Measurements from ENCODE around the gene CRYBB1.
A peak's percentile ranks its signal among the peaks of the same experiment; 100 is the strongest.

CRYBB1 gene

DNA sequence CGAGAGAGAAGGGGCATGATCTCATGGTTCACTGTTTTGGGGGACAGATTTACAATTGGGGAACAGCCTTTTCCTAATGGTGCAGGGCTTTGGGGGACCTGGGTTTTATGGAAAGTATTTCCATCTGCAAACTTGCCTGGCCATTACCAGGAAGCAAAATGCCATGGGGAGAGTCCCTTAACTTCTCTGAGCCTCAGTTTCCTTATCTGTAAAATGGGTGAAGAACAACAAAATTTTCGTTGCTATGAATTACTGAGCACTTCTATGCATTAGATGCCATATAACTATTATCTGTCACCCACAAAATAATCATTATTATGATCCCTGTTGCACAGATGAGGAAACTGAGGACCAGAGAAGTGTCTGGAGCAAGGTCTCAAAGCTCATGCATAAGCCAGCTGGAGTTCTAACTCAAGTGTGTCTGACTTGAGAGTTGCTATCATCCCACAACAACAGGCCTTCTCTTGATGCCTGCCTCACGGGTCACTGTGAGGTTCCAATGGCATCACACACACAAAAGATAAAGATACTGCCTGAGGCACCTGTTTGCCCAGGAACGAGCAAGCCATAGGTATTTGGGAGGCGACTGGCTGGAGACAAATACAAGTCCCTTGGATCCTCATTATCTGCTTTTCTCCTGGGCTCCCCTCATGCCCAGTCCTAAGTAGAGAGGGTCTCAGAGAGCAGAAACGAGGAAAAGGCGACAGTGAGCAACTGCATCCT is 43.7 kb downstream of the CRYBB1 start:
- no peak for DNase-seq

DNA sequence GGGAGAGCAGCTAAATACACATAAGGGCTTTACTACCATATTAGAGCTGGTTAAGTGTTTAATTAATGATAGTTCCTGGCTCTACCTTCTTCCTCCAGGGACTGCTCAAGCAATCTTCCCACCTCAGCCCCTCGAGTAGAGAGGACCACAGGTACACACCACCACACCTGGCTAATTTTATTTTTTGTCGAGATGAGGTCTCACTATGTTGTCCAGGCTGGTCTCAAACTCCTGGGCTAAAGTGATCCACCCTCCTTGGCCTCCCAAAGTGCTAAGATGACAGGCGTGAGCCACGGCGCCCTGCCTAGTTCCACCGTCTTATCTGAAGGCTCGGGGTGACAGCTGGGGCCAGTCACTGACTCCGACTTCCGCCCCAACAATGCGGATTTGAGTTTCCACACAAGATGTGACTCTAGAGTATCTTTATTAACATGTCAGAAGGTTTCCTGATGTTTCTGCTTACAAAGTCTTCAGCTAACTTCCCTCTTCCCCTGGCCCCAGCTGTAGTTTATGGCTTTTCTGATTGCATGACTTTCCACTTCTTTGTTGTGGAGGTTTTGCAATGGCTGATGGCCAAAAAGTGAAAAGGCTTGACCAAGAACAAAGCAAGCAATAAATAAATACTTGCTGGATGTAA is 44.7 kb downstream of the CRYBB1 start:
- DNase-seq, result no peak

DNA sequence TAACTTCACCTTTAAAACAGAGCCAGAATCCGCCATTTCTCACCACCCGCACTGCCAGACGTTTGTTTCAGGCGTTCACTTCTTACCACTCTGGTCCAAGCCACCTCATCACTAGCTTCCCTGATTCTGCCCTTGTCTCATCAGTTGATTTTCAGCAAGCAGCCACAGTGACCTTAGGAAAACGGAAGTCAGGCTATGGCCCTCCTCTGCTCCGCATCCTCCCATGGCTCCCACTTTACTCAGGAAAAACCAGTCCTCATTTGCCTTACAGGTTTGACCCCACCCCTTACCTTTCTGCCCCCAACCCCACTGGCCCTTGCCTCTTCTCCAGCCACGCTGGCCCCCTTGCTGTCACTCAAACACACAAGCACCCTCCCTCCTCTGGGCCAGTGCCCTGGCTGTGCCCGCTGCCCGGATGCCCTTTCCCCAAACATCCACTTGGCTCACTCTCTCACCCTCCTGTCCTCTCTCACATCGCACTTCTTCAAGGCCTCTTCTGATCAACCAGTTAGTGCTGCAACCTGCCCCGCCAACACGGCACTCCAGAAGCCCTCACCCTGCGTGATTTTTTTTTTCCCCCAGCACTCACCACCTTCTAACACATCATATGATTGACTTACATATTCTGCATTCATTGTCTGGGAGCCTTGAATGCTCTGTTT is 46.8 kb downstream of the CRYBB1 start:
- no peak for DNase-seq

DNA sequence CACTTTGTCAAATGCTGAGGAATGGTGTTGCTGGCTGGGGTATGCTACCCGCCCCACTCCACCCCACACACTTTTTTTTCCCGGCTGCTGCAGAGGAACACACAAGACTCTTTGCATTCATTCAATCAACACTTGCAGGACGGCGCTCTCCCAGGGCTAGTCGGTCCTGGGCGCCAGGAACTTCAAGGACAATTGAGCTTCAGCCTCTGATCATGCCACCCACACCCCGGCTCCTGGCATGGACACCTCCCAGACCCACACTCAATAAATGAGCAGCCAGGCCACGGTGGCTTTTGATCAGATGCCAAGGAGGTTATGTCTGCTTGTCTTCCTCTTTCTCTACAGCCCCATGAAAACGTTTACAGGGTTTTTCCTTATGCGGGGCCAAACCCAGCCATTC is 47.7 kb downstream of the CRYBB1 start:
- DNase-seq, result no peak

- DNase-seq, result no peak
Observed at GRCh38 chr22:26568207-26568706, 49.6 kb downstream of the CRYBB1 start.

DNA sequence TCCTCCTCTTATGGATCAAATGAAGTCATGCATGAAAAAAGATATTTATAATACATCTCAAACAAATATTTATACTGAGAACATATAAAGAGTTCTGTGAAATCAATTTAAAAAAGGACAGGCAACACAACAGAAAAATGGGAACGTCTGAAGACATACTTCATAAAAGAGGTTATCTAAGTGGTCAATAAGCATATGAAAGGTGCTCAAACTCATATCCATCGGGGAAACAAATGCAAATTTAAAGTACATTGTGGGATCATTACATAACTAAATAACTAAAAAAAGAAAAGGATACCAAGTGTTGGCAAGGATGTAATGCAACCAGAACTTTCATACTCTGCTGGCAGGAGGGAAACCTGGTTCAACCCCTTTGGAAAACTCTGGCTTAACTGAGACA is 50.2 kb downstream of the CRYBB1 start:
- DNase-seq, result no peak

DNA sequence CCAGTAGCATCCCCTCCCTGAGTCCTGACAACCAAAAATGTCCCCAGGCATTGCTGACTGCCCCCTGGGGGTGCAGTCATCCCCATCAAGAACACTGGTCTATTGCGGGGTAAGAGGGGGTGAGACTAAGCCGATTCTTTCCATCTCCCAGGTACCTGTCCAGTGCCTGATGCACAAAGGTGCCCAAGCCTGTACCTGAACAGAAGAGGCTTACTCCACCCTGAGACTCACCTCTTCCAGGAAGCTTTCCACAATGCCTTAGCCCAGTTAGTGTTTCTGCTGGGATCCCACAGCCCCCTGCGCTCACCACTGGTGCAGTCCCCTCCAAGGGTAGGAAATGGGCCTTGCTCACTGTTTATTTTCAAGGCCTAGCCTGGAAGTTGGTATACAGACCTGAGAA is 50.8 kb downstream of the CRYBB1 start:
- no peak for DNase-seq

DNA sequence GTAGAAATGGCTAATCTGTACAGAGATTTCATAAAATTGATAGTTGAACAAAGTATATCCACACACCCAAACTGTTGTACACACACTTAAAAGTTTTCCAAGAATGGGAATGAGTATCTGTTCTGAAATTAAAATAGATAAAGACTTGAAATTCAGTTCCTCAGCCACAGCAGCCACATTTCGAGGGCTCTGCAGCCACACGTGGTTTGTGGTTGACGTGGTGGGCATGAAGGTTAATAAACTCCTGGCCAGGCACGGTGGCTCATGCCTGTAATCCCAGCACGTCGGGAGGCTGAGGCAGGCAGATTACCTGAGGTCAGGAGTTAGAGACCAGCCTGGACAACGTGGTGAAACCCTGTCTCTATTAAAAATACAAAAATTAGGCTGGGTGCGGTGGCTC is 51.9 kb downstream of the CRYBB1 start:
- DNase-seq, result no peak

GRCh38 chr22:26565181-26565580 is 52.6 kb downstream of the CRYBB1 start:
- DNase-seq, result no peak

GRCh38 chr22:26564672-26565071 is 53.2 kb downstream of the CRYBB1 start:
- no peak for DNase-seq

DNA sequence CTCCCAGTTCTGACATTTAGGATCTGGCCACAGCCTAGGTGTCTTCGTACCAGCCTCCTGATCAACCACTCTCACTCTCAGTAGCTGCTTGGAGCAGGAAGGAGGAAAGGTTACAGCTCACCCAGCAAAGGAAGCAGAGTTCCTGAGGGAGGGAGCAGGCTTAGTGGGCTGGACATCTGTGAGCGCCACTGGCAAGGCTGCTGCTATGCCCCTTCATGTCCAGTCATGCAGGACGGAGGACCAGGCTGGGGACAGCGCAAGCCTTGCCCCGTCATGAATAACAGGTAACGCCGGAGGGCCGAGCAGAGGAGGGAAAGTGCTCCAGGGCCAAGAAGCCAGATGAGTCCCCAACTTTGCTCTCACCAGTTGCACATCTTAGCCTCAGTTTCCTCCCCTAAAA is 53.6 kb downstream of the CRYBB1 start:
- DNase-seq, result no peak

- DNase-seq, result no peak
Observed at GRCh38 chr22:26563022-26563421, 54.8 kb downstream of the CRYBB1 start.

GRCh38 chr22:26561756-26562417 is 55.9 kb downstream of the CRYBB1 start:
- no peak for DNase-seq

- DNase-seq, result no peak
Observed at GRCh38 chr22:26559961-26560575, 57.8 kb downstream of the CRYBB1 start.

GRCh38 chr22:26558248-26558895 is 59.5 kb downstream of the CRYBB1 start:
- no peak for DNase-seq

GRCh38 chr22:26556904-26557303 is 60.9 kb downstream of the CRYBB1 start:
- DNase-seq, result no peak

GRCh38 chr22:26555478-26555877 is 62.3 kb downstream of the CRYBB1 start:
- no peak for DNase-seq

- no peak for DNase-seq
Observed at GRCh38 chr22:26554956-26555355, 62.9 kb downstream of the CRYBB1 start.

DNA sequence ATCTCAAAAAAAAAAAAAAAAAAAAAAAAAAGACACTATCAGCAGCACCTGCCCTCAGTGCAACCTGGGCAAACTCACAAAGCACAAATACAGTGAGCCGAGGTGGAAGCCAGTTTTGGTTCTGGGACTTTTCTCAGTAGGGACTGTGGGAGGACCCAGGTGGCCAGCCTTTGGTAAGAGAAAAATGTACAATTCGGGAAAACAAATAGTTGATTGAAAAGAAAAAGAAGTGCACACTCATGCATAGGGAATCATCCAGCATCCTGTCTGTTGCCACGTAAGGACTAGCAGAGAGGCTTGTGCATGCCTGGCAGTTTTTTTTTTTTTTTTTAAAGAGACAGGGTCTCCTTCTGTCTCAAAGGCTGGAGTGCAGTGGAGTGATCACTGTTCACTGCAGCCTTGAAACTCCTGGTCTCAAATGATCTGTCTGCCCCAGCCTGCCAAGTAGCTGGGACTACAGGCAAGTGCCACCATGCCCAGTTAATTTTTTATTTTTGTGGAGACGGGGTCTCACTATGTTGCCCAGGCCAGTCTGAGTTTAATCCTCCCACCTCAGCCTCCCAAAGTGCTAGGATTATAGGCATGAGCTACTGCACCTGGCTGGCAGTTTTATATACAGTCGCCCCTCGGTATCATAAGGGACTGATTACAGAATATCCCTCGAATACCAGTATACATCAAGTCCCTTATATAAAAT is 64.6 kb downstream of the CRYBB1 start:
- DNase-seq, result peak in 1 of 2 experiments; percentile 66

DNA sequence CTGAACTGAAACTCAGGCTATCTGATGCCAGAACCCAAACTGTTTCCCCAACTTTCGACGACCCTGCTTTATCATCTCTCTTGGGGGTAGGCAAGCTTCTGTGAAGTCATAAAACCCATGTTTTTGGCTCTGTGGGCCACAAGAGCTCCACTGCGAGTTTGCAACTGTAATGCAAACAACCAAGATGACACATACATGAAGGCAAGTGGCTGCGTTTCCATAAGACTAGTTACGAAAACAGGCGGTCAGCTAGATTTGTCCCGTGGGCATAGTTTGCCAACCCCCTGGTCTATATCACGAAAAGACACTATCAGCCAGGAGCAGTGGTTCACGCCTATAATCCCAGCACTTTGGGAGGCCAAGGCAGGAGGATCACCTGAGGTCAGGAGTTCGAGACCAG is 65.4 kb downstream of the CRYBB1 start:
- DNase-seq, result no peak

GRCh38 chr22:26551568-26551967 is 66.3 kb downstream of the CRYBB1 start:
- DNase-seq, result no peak

GRCh38 chr22:26550498-26551033 is 67.3 kb downstream of the CRYBB1 start:
- peak in 1 of 2 experiments; percentile 34 for DNase-seq

Measured in SW 1271 (cell line).